Keratinocyte (primary cell): ENCODE measurements around the gene TOPAZ1.

Experiments used
- CTCF ChIP-seq, 3 experiments: IDR thresholded peaks in 1 of 3; conservative IDR thresholded peaks in 1 of 3; optimal IDR thresholded peaks in 1 of 3; 2 replicates in 2 of 3; 3 replicates in 1 of 3; pipeline versions ENCODE3 to v1.5.1; 2011; ENCODE audit warnings: low read length in 3 of 3, mild to moderate bottlenecking in 3 of 3, moderate library complexity in 2 of 3, control low read depth in 1 of 3, inconsistent platforms in 1 of 3; ENCODE audit not compliant: insufficient read depth in 2 of 3; ENCODE audit errors: extremely low read depth in 1 of 3
- EZH2 ChIP-seq: IDR thresholded peaks from one replicate; pipeline ENCODE4 v1.6.1; 2012; ENCODE audit warnings: inconsistent platforms, mild to moderate bottlenecking, low read length, moderate library complexity

- TF ChIP-seq CTCF (optimal IDR thresholded peaks at IDR 0.05 in 1 of 3, IDR thresholded peaks at IDR 0.05 in 1 of 3, conservative IDR thresholded peaks at IDR 0.05 in 1 of 3; ENCODE audit: extremely low read depth in 1 of 3, insufficient read depth in 2 of 3, low read length in 3 of 3) (no peak), EZH2 (no peak)
These were observed 24.1 kb downstream of the TOPAZ1 start for GRCh38 chr3:44265815-44266214.
